Hair follicle dermal papilla cell (primary cell): ENCODE results near the gene MAGOHB. TPM values are rescaled to one million over a fixed set of nuclear protein-coding genes. Genes with fewer than 3 reads are reported as not detected.

Experiments
- total RNA-seq: library from RNA; depleted of rRNA; stranded (reverse); fragments of >200 nt; gene quantifications from 2 replicates; pipeline ENCODE4 v1.2.3, GENCODE V29; 2012

Gene MAGOHB
- 13.5 and 15.1 TPM in 2 replicates for total RNA-seq

DNA sequence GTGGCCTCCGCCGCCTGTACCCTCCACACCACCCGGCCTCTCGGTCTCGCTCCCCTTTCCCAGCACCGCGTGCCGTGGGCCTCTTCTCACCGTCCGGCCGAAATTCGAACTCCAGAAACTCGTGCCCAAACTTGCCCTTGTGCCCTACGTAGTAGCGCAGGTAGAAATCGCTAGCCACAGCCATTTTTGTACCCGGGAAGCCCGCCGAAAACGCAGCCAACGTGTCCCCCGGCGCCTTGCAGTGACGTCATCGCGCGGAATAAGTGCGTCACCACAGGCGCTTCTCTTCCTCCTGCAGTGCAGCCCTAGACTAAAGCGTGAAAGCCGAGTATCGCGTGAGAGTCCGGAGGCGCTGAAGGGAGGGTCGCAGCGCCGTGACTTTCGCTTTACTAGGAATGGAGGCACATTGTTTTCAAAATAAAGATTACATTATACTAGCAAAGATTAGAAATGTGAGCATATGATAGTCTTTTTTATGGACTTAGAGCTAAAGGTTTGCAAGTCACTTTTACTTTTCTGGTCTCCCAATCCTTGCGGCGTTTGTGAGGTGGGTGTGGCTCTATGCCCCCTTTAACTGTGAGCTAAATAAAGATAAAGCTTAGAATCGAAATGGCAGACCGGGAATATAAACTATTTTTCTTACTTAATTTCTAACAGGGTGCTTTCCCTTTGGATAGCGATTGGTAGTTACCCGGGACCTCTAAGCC is at the start of gene MAGOHB:
MAGOHB (minus strand) TSS at position 261 of the 707 bp plus-strand sequence; CDS start at position 184, 77 bp downstream.

Other genes with a start within 250 kb of the MAGOHB start
- gene KLRK1, start 223.6 kb downstream of the MAGOHB start, total RNA-seq = 0.16 TPM in 1 of 2 replicates, not detected in the other
- not detected in 2 replicates for gene KLRC4, start 203.9 kb downstream of the MAGOHB start, total RNA-seq
- gene KLRC3, start 193.0 kb downstream of the MAGOHB start, total RNA-seq = not detected in 2 replicates
- not detected in 2 replicates for gene KLRC2, start 177.6 kb downstream of the MAGOHB start, total RNA-seq
- gene KLRC1, start 160.2 kb downstream of the MAGOHB start, total RNA-seq = not detected in 2 replicates
- gene EIF2S3B, start 107.7 kb downstream of the MAGOHB start, total RNA-seq = 1.6 TPM in 2 replicates
- gene STYK1, start 60.4 kb upstream of the MAGOHB start, total RNA-seq = 2.3 and 4.9 TPM in 2 replicates
- 167 and 170 TPM in 2 replicates for gene YBX3, start 109.7 kb upstream of the MAGOHB start, total RNA-seq
- gene TAS2R7, start 189.0 kb upstream of the MAGOHB start, total RNA-seq = 0.16 TPM in 1 of 2 replicates, not detected in the other
- 0.12 TPM in 1 of 2 replicates, not detected in the other for gene TAS2R8, start 193.7 kb upstream of the MAGOHB start, total RNA-seq
- not detected in 2 replicates for gene TAS2R9, start 196.6 kb upstream of the MAGOHB start, total RNA-seq
- gene TAS2R10, start 212.7 kb upstream of the MAGOHB start, total RNA-seq = 1.2 and 1.8 TPM in 2 replicates
- gene PRR4, start 235.9 kb upstream of the MAGOHB start, total RNA-seq = 1.7 and 10.5 TPM in 2 replicates